ENCODE data around the gene CARD10. TPM values are rescaled to one million over a fixed set of nuclear protein-coding genes. Genes with fewer than 3 reads are reported as not detected.

The CARD10 gene
- total RNA-seq, 4 donors from 2014 or later = 6.0 to 15.3 (median 8.8) TPM

DNA sequence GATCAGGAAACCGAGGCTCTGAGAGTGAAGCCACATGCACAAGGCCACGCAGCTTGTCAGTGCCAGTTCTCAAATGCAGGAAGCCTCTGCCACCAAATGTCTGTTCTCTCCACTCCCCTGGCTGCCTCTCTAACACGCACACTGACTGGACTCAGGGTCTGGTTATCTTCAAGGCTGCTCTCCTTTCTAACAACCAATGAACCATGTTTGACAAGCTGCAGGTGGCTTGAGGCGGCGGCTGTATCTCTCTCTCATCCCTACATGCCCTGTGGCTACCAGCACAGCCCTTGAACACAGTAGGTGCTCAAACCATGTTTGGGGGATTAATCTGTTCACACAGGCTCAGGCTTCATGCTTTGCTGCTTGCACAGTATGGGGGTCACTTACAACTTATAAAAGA lies 56.8 kb downstream of the CARD10 start:
- Histone ChIP-seq H3K4me1 (no peaks in the 10 kb centered on the region), H3K27me3 (peaks cover 0 to 85% (median 1%) of the 10 kb centered on the region in 4 donors), H3K27ac (replicated peaks in 1 of 4) (no peak overlapping the region), H3K9me3 (no peaks in the 10 kb centered on the region), H3K4me3 (no peak overlapping the region), H3K36me3 (peaks cover 0 to 6% (median 3%) of the 10 kb centered on the region in 4 donors)
- 40% methylated on average over 5 of the region's 5 CpGs for WGBS
- DNase-seq (ENCODE audit: extremely low spot score) = no peak
- intact Hi-C loops (cut with DNase I) = no loop called here
- TF ChIP-seq, protein P1, sequence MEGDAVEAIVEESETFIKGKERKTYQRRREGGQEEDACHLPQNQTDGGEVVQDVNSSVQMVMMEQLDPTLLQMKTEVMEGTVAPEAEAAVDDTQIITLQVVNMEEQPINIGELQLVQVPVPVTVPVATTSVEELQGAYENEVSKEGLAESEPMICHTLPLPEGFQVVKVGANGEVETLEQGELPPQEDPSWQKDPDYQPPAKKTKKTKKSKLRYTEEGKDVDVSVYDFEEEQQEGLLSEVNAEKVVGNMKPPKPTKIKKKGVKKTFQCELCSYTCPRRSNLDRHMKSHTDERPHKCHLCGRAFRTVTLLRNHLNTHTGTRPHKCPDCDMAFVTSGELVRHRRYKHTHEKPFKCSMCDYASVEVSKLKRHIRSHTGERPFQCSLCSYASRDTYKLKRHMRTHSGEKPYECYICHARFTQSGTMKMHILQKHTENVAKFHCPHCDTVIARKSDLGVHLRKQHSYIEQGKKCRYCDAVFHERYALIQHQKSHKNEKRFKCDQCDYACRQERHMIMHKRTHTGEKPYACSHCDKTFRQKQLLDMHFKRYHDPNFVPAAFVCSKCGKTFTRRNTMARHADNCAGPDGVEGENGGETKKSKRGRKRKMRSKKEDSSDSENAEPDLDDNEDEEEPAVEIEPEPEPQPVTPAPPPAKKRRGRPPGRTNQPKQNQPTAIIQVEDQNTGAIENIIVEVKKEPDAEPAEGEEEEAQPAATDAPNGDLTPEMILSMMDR (IDR thresholded peaks at IDR 0.05) = no peak
- TF ChIP-seq POLR2AphosphoS5 (IDR thresholded peaks at IDR 0.05) (no peak), POLR2A (IDR thresholded peaks at IDR 0.05; ENCODE audit: low read depth) (no peak), EP300 (IDR thresholded peaks at IDR 0.05) (no peak)

DNA sequence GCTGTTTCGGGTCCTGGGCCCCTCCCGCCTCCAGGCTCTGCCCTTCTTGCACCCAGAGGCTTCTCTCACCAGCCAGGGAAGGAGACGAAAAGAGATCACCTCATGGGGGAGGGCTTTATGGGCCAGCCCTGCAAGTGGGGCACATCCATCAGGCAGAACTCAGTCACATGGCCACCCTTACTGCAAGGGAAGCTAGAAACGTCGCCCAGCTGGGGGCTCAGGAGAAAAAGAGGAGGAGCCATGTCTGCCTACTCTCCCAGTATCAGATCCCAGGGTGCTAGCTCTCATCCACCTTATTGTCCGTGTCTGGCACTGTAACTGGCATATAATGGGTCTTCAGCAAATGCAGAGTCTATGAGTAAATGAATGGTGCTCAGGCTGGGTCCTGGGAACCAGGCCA lies 57.3 kb downstream of the CARD10 start:
- no peaks in the 10 kb centered on the region for H3K4me1 ChIP-seq
- no peak overlapping the region for H3K4me3 ChIP-seq
- intact Hi-C loops (cut with DNase I) = no loop called here
- H3K27ac ChIP-seq (replicated peaks in 1 of 4) = no peak overlapping the region
- no peaks in the 10 kb centered on the region for H3K9me3 ChIP-seq
- WGBS = 64% methylated on average over 3 of the region's 6 CpGs
- TF ChIP-seq EP300 (IDR thresholded peaks at IDR 0.05) (no peak), POLR2AphosphoS5 (IDR thresholded peaks at IDR 0.05) (no peak), POLR2A (IDR thresholded peaks at IDR 0.05; ENCODE audit: low read depth) (no peak)
- TF ChIP-seq, protein P1 (IDR thresholded peaks at IDR 0.05) = no peak
- peaks cover 0 to 6% (median 3%) of the 10 kb centered on the region in 4 donors for H3K36me3 ChIP-seq
- DNase-seq (ENCODE audit: extremely low spot score) = no peak
- peaks cover 0 to 85% (median 0%) of the 10 kb centered on the region in 4 donors for H3K27me3 ChIP-seq

DNA sequence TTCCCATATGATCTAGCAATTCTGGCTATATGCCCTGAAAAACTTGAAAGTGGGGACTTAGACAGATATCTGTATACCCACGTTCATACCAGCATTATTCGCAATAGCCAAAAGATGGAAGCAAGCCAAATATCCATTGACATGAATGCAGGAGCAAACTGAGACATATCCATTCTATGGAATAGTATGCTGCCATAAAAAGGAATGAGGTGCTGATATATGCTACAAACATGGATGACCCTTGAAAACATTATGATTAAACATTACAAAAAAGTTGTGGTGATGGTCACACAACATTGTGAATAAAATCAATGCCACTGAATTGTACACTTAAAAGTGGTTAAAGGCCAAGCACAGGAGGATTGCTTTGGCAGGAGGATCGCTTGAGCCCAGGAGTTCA lies 58.5 kb downstream of the CARD10 start:
- no peak for DNase-seq (ENCODE audit: extremely low spot score)
- H3K4me3 ChIP-seq = no peak overlapping the region
- intact Hi-C loops (cut with DNase I) = no loop called here
- no peak for TF ChIP-seq EP300 (IDR thresholded peaks at IDR 0.05)
- TF ChIP-seq POLR2AphosphoS5 (IDR thresholded peaks at IDR 0.05) = no peak
- TF ChIP-seq, protein P1 (IDR thresholded peaks at IDR 0.05) = no peak
- no peak for TF ChIP-seq POLR2A (IDR thresholded peaks at IDR 0.05; ENCODE audit: low read depth)
- no peaks in the 10 kb centered on the region for H3K9me3 ChIP-seq
- no peak overlapping the region for H3K27ac ChIP-seq (replicated peaks in 1 of 4)
- peaks cover 0 to 85% (median 1%) of the 10 kb centered on the region in 4 donors for H3K27me3 ChIP-seq
- H3K4me1 ChIP-seq = no peaks in the 10 kb centered on the region
- peaks cover 0 to 1% (median 0%) of the 10 kb centered on the region in 4 donors for H3K36me3 ChIP-seq
- WGBS = 74% methylated on average over 3 of the region's 3 CpGs

DNA sequence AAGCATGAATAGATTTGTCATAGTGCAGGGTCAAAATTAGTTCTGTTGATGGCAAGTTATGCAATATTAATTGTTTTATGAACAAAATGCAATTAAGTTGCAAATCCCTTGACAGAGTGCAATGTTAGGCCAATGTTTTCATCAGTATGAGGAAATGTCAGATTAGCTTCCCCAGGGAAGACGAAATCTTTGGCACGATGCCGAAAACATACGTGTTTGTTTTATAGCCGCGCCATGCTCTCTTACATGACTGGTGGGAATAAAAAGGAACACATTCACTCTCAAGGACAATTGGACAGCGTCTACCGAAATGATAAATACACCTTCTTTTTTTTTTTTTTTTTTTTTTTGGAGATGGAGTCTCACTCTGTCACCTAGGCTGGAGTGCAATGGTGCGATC lies 60.0 kb downstream of the CARD10 start:
- Histone ChIP-seq H3K36me3 (no peaks in the 10 kb centered on the region), H3K27ac (replicated peaks in 1 of 4) (no peak overlapping the region), H3K4me3 (no peak overlapping the region), H3K27me3 (peaks cover 0 to 90% (median 1%) of the 10 kb centered on the region in 4 donors), H3K4me1 (no peaks in the 10 kb centered on the region), H3K9me3 (no peaks in the 10 kb centered on the region)
- DNase-seq (ENCODE audit: extremely low spot score) = no peak
- intact Hi-C loops (cut with DNase I) = loop anchor here (10.0 kb wide), 1 partner anchor 144 kb away; no protein-coding TSS in a partner anchor
- 63% methylated on average over 9 of the region's 9 CpGs for WGBS
- TF ChIP-seq POLR2A (IDR thresholded peaks at IDR 0.05; ENCODE audit: low read depth) (no peak), POLR2AphosphoS5 (IDR thresholded peaks at IDR 0.05) (no peak), EP300 (IDR thresholded peaks at IDR 0.05) (no peak)
- TF ChIP-seq, protein P1 (IDR thresholded peaks at IDR 0.05) = no peak

Measured in esophagus muscularis mucosa (tissue), 4 donors.